Tibial nerve (tissue), 4 donors: Measurements from ENCODE around the gene ZBTB7C. TPM values are rescaled to one million over a fixed set of nuclear protein-coding genes. Genes with fewer than 3 reads are reported as not detected.

Experiments
- DNase-seq, 2 donors: peaks; one replicate each; pipeline ENCODE4 v3.0.0-alpha.2; 2019; ENCODE audit warnings: low spot score in 2 of 2
- H3K27ac ChIP-seq, 4 donors: fragments of 200-600 bp; sonication (generic) in 3 of 4; one replicate each; pipeline ENCODE4 v1.5.1; 2017 to 2019; ENCODE audit warnings: mild to moderate bottlenecking in 1 of 4
- H3K27me3 ChIP-seq, 2 donors: fragments of 200-600 bp; sonication (generic) in 1 of 2; one replicate each; pipeline versions ENCODE4 v1.5.1 to v1.6.0; 2017 to 2019
- H3K36me3 ChIP-seq, 3 donors: fragments of 200-600 bp; sonication (generic); one replicate each; pipeline ENCODE4 v1.5.1; 2018 to 2019
- H3K4me1 ChIP-seq, 4 donors: fragments of 200-600 bp; sonication (generic) in 3 of 4; one replicate each; pipeline ENCODE4 v1.5.1; 2017 to 2019
- H3K4me3 ChIP-seq, 4 donors: fragments of 200-600 bp; sonication (generic) in 3 of 4; one replicate each; pipeline ENCODE4 v1.5.1; 2017 to 2019; ENCODE audit warnings: mild to moderate bottlenecking in 1 of 4, moderate library complexity in 1 of 4
- H3K9me3 ChIP-seq, 4 donors: fragments of 200-600 bp; sonication (generic) in 3 of 4; one replicate each; pipeline ENCODE4 v1.5.1; 2017 to 2019
- EP300 ChIP-seq, 2 donors: sonication (generic); formaldehyde crosslinking; IDR thresholded peaks; one replicate each; pipeline ENCODE4 v1.6.1; 2017; ENCODE audit warnings: antibody characterized with exemption in 2 of 2, mild to moderate bottlenecking in 1 of 2
- POLR2A ChIP-seq, 2 donors: fragments of 450-650 bp; IDR thresholded peaks; one replicate each; pipeline ENCODE4 v1.6.1; 2017; ENCODE audit warnings: antibody characterized with exemption in 2 of 2, mild to moderate bottlenecking in 2 of 2, moderate library complexity in 2 of 2
- WGBS, 2 donors: methylation state at CpG; one replicate each; pipeline ENCODE4 v1.1.5; 2018; 5-methylcytosine and 5-hydroxymethylcytosine counted together
- total RNA-seq, 4 donors: library from RNA; depleted of rRNA; stranded (reverse); fragments of >200 nt; gene quantifications; one replicate each; pipeline ENCODE4 v1.1.0, GENCODE V29; 2016
- TF ChIP-seq, protein P1 (sequence below), 5 experiments: fragments of 200-600 bp in 3 of 5; fragments of 450-650 bp in 2 of 5; sonication (generic) in 3 of 5; IDR thresholded peaks; one replicate each; pipeline ENCODE4 v1.5.1; 2016 to 2019; ENCODE audit warnings: antibody characterized with exemption in 5 of 5, mild to moderate bottlenecking in 3 of 5, moderate library complexity in 2 of 5

Gene ZBTB7C
- total RNA-seq, 4 donors from 2014 or later, result 24.6 to 95.0 (median 75.3) TPM

GRCh38 chr18:48036226-48036625 is 373.0 kb downstream of the ZBTB7C start:
- 75 to 81% methylated on average over 6 of the region's 6 CpGs for WGBS, 2 donors
- Histone ChIP-seq H3K27ac (peak overlapping the region in 2 of 4 donors; percentile 29 to 43), H3K27me3 (no peaks in the 10 kb centered on the region), H3K4me1 (peaks cover 0 to 28% (median 2%) of the 10 kb centered on the region in 4 donors), H3K4me3 (no peak overlapping the region), H3K36me3 (peaks cover 0 to 16% (median 0%) of the 10 kb centered on the region in 3 donors), H3K9me3 (no peaks in the 10 kb centered on the region)
- no peak for TF ChIP-seq EP300 (IDR thresholded peaks at IDR 0.05)
- TF ChIP-seq POLR2A (IDR thresholded peaks at IDR 0.05), result no peak
- TF ChIP-seq, protein P1, sequence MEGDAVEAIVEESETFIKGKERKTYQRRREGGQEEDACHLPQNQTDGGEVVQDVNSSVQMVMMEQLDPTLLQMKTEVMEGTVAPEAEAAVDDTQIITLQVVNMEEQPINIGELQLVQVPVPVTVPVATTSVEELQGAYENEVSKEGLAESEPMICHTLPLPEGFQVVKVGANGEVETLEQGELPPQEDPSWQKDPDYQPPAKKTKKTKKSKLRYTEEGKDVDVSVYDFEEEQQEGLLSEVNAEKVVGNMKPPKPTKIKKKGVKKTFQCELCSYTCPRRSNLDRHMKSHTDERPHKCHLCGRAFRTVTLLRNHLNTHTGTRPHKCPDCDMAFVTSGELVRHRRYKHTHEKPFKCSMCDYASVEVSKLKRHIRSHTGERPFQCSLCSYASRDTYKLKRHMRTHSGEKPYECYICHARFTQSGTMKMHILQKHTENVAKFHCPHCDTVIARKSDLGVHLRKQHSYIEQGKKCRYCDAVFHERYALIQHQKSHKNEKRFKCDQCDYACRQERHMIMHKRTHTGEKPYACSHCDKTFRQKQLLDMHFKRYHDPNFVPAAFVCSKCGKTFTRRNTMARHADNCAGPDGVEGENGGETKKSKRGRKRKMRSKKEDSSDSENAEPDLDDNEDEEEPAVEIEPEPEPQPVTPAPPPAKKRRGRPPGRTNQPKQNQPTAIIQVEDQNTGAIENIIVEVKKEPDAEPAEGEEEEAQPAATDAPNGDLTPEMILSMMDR (IDR thresholded peaks at IDR 0.05), result no peak
- no peak for DNase-seq

DNA sequence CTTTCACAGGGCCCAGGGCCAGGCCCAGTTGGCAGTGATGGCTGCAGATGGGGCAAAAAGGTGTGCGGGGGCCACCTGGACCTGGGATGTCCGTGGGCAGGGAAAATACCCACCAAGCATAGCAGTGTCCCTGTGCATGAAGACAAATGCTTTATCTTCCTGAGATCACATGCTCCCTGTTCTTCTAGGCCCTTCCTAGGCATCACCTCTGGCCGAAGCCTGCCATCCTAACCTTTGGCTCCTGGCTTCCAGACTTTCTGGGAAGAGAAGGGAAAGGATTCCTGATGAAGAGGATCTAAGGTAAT is 373.7 kb downstream of the ZBTB7C start:
- Histone ChIP-seq H3K27ac (no peak overlapping the region), H3K27me3 (no peaks in the 10 kb centered on the region), H3K4me1 (peaks cover 0 to 28% (median 2%) of the 10 kb centered on the region in 4 donors), H3K9me3 (no peaks in the 10 kb centered on the region), H3K36me3 (peaks cover 0 to 13% (median 0%) of the 10 kb centered on the region in 3 donors), H3K4me3 (no peak overlapping the region)
- no peak for TF ChIP-seq POLR2A (IDR thresholded peaks at IDR 0.05)
- TF ChIP-seq, protein P1 (IDR thresholded peaks at IDR 0.05), result no peak
- TF ChIP-seq EP300 (IDR thresholded peaks at IDR 0.05), result no peak
- no peak for DNase-seq
- 85 to 91% methylated on average over 3 of the region's 3 CpGs for WGBS, 2 donors

DNA sequence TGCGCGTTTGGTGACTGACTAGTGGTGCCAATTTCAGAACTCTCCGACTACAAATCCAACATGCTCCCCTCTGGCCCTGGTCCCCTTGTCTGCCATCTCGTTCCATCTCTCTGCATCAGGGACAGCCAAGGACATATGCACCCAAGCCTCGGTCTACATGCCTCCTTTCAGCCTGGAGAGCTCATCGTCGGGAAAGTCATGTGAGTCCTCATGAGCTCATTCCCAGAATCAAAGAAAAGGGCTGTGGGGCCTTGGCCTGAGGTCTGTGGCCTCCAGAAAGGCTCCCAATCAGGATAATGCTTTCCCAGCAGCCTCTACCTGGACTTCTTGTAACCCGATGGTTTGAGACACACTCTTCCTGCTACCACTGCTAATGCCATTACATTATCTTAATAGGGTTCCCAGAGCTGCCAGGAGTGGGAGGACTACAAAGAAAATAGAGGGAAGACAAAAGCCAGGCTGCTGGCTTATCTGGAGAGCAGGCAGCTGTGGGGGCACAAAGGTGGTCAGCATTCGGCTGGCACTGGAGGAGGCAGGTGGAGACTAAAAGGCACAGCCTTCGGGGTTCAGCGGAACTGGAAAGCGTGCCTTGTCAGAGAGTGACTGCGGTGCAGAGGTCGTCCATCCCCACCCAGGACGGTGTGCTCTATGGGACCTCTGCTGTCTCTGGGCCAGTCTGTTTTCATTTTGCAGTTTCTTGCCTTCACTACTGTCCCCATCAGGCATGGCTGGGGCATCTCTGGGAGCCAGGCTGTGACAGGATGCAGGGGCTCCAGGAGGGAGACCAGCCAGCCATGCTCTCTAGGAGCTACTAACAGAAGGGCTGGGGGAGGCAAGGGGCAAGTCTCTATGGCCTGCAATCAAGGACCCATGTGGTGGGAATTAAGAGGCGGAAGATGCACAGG is 374.3 kb downstream of the ZBTB7C start:
- H3K4me3 ChIP-seq, result no peak overlapping the region
- no peaks in the 10 kb centered on the region for H3K9me3 ChIP-seq
- DNase-seq, result no peak
- WGBS, 2 donors, result 84 to 86% methylated on average over 16 of the region's 16 CpGs
- peaks cover 0 to 28% (median 2%) of the 10 kb centered on the region in 4 donors for H3K4me1 ChIP-seq
- TF ChIP-seq, protein P1 (IDR thresholded peaks at IDR 0.05), result no peak
- no peak for TF ChIP-seq EP300 (IDR thresholded peaks at IDR 0.05)
- TF ChIP-seq POLR2A (IDR thresholded peaks at IDR 0.05), result no peak
- H3K27ac ChIP-seq, result peak overlapping the region in 1 of 4 donors; percentile 20
- H3K36me3 ChIP-seq, result peaks cover 0 to 7% (median 0%) of the 10 kb centered on the region in 3 donors
- H3K27me3 ChIP-seq, result no peaks in the 10 kb centered on the region

- Histone ChIP-seq H3K27ac (peak overlapping the region in 1 of 4 donors; percentile 20), H3K36me3 (peaks cover 0 to 8% (median 0%) of the 10 kb centered on the region in 3 donors), H3K27me3 (no peaks in the 10 kb centered on the region), H3K9me3 (no peaks in the 10 kb centered on the region), H3K4me1 (peaks cover 0 to 28% (median 2%) of the 10 kb centered on the region in 4 donors), H3K4me3 (no peak overlapping the region)
- DNase-seq, result no peak
- TF ChIP-seq POLR2A (IDR thresholded peaks at IDR 0.05), result no peak
- TF ChIP-seq EP300 (IDR thresholded peaks at IDR 0.05), result no peak
- TF ChIP-seq, protein P1 (IDR thresholded peaks at IDR 0.05), result no peak
- WGBS, 2 donors, result 78% methylated on average over 9 of the region's 9 CpGs
Observed at GRCh38 chr18:48033790-48034650, 375.2 kb downstream of the ZBTB7C start.
